LHCN-M2 (cell line): ENCODE data around the gene LIN52. TPM values are rescaled to one million over a fixed set of nuclear protein-coding genes. Genes with fewer than 3 reads are reported as not detected.

Experiments used
- DNase-seq: peaks from one replicate; pipeline ENCODE4 v3.0.0-alpha.2; 2012; ENCODE audit warnings: low read depth
- total RNA-seq: library from RNA; depleted of rRNA; stranded (reverse); fragments of >200 nt; gene quantifications from 2 replicates; pipeline ENCODE4 v1.2.3, GENCODE V29; 2014; rRNA removed

LIN52 gene
- total RNA-seq, 1 experiment from 2014 or later, result 10.2 TPM

GRCh38 chr14:74237441-74237840 lies 152.7 kb downstream of the LIN52 start:
- peak; percentile 10 for DNase-seq

GRCh38 chr14:74238974-74239847 lies 154.5 kb downstream of the LIN52 start, which contains the start of gene VSX2:
Gene VSX2, plus strand, starts transcription at chr14:74239449. Its CDS starts 113 bp downstream, at chr14:74239562.
- no peak for DNase-seq

- peak; percentile 12 for DNase-seq
These were observed 155.4 kb downstream of the LIN52 start for GRCh38 chr14:74239848-74240793.

GRCh38 chr14:74240794-74241651 lies 156.3 kb downstream of the LIN52 start:
- DNase-seq, result no peak

- no peak for DNase-seq
These were observed 156.9 kb downstream of the LIN52 start for GRCh38 chr14:74241652-74242017.

- no peak for DNase-seq
These were observed 157.4 kb downstream of the LIN52 start for GRCh38 chr14:74242021-74242779.

- DNase-seq, result no peak
These were observed 158.0 kb downstream of the LIN52 start for GRCh38 chr14:74242780-74243042.

GRCh38 chr14:74243051-74243450 lies 158.3 kb downstream of the LIN52 start:
- DNase-seq, result no peak

- no peak for DNase-seq
These were observed 159.4 kb downstream of the LIN52 start for GRCh38 chr14:74244115-74244514.

- DNase-seq, result no peak
These were observed 160.5 kb downstream of the LIN52 start for GRCh38 chr14:74245292-74245691.

GRCh38 chr14:74246542-74246941 lies 161.8 kb downstream of the LIN52 start:
- no peak for DNase-seq

GRCh38 chr14:74248017-74248416 lies 163.3 kb downstream of the LIN52 start:
- DNase-seq, result no peak

GRCh38 chr14:74249433-74250375 lies 164.9 kb downstream of the LIN52 start:
- no peak for DNase-seq

Other genes starting within 250 kb of the LIN52 start
- gene PTGR2, start 233.1 kb upstream of the LIN52 start, total RNA-seq, result 9.0 and 18.9 TPM in 2 replicates
- 47.5 and 52.1 TPM in 2 replicates for gene ZNF410, start 198.1 kb upstream of the LIN52 start, total RNA-seq
- 2.1 and 3.4 TPM in 2 replicates for gene FAM161B, start 134.9 kb upstream of the LIN52 start, total RNA-seq
- 38.5 and 46.7 TPM in 2 replicates for gene COQ6, start 134.7 kb upstream of the LIN52 start, total RNA-seq
- 8.3 and 11.8 TPM in 2 replicates for gene ENTPD5, start 65.7 kb upstream of the LIN52 start, total RNA-seq
- gene BBOF1, start 65.6 kb upstream of the LIN52 start, total RNA-seq, result 4.9 and 8.6 TPM in 2 replicates
- gene ALDH6A1, start 503 bp upstream of the LIN52 start, total RNA-seq, result 5.3 and 8.2 TPM in 2 replicates
- gene VSX2, start 154.5 kb downstream of the LIN52 start, total RNA-seq, result not detected in 2 replicates
- 21.0 and 22.0 TPM in 2 replicates for gene ABCD4, start 218.0 kb downstream of the LIN52 start, total RNA-seq